Measurements from ENCODE around the gene RRN3. TPM values are rescaled to one million over a fixed set of nuclear protein-coding genes. Genes with fewer than 3 reads are reported as not detected.

RRN3 gene
- total RNA-seq, 1 experiment from 2014 or later: 40.9 TPM

GRCh38 chr16:15043344-15043743, 50.7 kb downstream of the RRN3 start:
- H3K27ac Mint-ChIP-seq: peak overlapping the region in 1 of 3 experiments; percentile 48; a peak in 1 of 7 replicates
- H3K27me3 Mint-ChIP-seq (ENCODE audit: low read depth): no peaks in the 10 kb centered on the region
- peaks cover 11 to 61% (median 45%) of the 10 kb centered on the region in 3 experiments; a peak in 6 of 7 replicates for H3K36me3 Mint-ChIP-seq (ENCODE audit: insufficient read depth in 1 of 3, low read depth in 3 of 3)

More at GRCh38 chr16:15043344-15043743, 50.7 kb downstream of the RRN3 start:
- Histone ChIP-seq H3K4me2 (ENCODE audit: insufficient read depth, insufficient read length, low read length) (no peak overlapping the region), H4K8ac (replicated peaks; ENCODE audit: insufficient read length, low read depth, low read length) (no peak overlapping the region), H3K18ac (ENCODE audit: insufficient read length, low read depth, low read length) (no peak overlapping the region), H3K23me2 (ENCODE audit: insufficient read length, low read depth, low read length, poor library complexity, severe bottlenecking) (no peaks in the 10 kb centered on the region), H2BK120ac (ENCODE audit: low read depth, low read length, poor library complexity, severe bottlenecking) (no peak overlapping the region), H3K4me1 (ENCODE audit: insufficient read depth, low read length) (no peaks in the 10 kb centered on the region), H2BK12ac (ENCODE audit: insufficient read length, low read depth, low read length) (no peak overlapping the region), H3K56ac (ENCODE audit: insufficient read length, low read depth, low read length) (no peak overlapping the region), H3K9ac (ENCODE audit: extremely low read depth, insufficient read length, low read length) (no peak overlapping the region), H3K27me3 (ENCODE audit: insufficient read depth, low read length) (no peaks in the 10 kb centered on the region), H3K14ac (ENCODE audit: insufficient read depth, low read length) (no peak overlapping the region), H2BK20ac (ENCODE audit: low read depth, low read length, poor library complexity, severe bottlenecking) (no peak overlapping the region), H3K79me2 (ENCODE audit: insufficient read depth, low read length) (no peaks in the 10 kb centered on the region), H3K79me1 (ENCODE audit: insufficient read depth, low read depth, low read length, poor library complexity, severe bottlenecking) (no peaks in the 10 kb centered on the region), H3K23ac (ENCODE audit: insufficient read length, low read depth, low read length) (no peak overlapping the region), H3T11ph (ENCODE audit: low read length) (no peak overlapping the region), H4K5ac (ENCODE audit: insufficient read length, low read depth, low read length) (no peak overlapping the region), H4K20me1 (ENCODE audit: control insufficient read depth, insufficient read depth, insufficient read length) (no peaks in the 10 kb centered on the region), H3K9me3 (ENCODE audit: control insufficient read depth, low read depth, low read length) (no peaks in the 10 kb centered on the region), H2AK5ac (ENCODE audit: insufficient read length, low read length) (no peak overlapping the region), H2AFZ (ENCODE audit: low read length) (no peak overlapping the region), H3K27ac (ENCODE audit: insufficient read length, low read depth, low read length) (no peak overlapping the region), H2BK15ac (ENCODE audit: low read depth, low read length) (no peak overlapping the region), H2BK5ac (ENCODE audit: insufficient read length, low read length) (no peak overlapping the region), H3K4ac (ENCODE audit: low read depth, low read length) (no peak overlapping the region), H4K91ac (ENCODE audit: insufficient read length, low read depth, low read length) (no peak overlapping the region)
- Mint-ChIP-seq H3K4me1 (no peaks in the 10 kb centered on the region), H3K9me3 (no peaks in the 10 kb centered on the region), H3K4me3 (no peak overlapping the region)
- no peak for DNase-seq
- TF ChIP-seq CTCF (conservative IDR thresholded peaks at IDR 0.05): no peak
- no CpG with 5 or more reads among the region's 5 CpGs for WGBS (ENCODE audit: extremely low coverage, insufficient read length, low lambda C conversion rate)

All from H9 (cell line).